OCI-LY3 (cell line): ENCODE results near the gene ATP8B4.

Source experiments
- H2AFZ ChIP-seq: fragments of 200-600, 300-600 bp; shearing (Covaris generic); 2 replicates; pipeline ENCODE4 v1.6.0; 2014; ENCODE audit warnings: antibody characterized with exemption, low read depth, low read length
- H3K27ac ChIP-seq: fragments of 200-600, 300-600 bp; sonication (generic); 2 replicates; pipeline ENCODE4 v1.5.1; 2014; ENCODE audit warnings: mild to moderate bottlenecking, low read length, moderate library complexity, mixed read lengths
- H3K27me3 ChIP-seq: fragments of 200-600, 300-600 bp; sonication (generic); 2 replicates; pipeline ENCODE4 v1.6.1; 2014; ENCODE audit warnings: low read depth, low read length, mixed read lengths
- H3K36me3 ChIP-seq: fragments of 200-600, 300-600 bp; sonication (generic); replicated peaks from 2 replicates; pipeline ENCODE3; 2014; ENCODE audit warnings: low read depth, low read length, mixed read lengths
- H3K4me1 ChIP-seq: fragments of 300-600, 200-600 bp; sonication (generic); 2 replicates; pipeline ENCODE4 v1.6.1; 2014; ENCODE audit warnings: low read length, mixed read lengths
- H3K4me2 ChIP-seq: fragments of 200-600, 300-600 bp; sonication (generic); 2 replicates; pipeline ENCODE4 v1.6.1; 2014; ENCODE audit warnings: low read length, mixed read lengths
- H3K4me3 ChIP-seq: fragments of 300-600, 200-600 bp; sonication (generic); 2 replicates; pipeline ENCODE4 v1.5.1; 2014; ENCODE audit warnings: antibody characterized with exemption, mild to moderate bottlenecking, low read length, moderate library complexity
- H3K79me2 ChIP-seq: fragments of 300-600, 200-600 bp; shearing (Covaris generic); 2 replicates; pipeline ENCODE4 v1.6.1; 2014; ENCODE audit warnings: mild to moderate bottlenecking, low read length, mixed read lengths
- H3K9ac ChIP-seq: fragments of 300-600, 200-600 bp; shearing (Covaris generic); 2 replicates; pipeline ENCODE4 v1.6.0; 2014; ENCODE audit warnings: mild to moderate bottlenecking, low read length, moderate library complexity
- H3K9me3 ChIP-seq: fragments of 200-600, 300-600 bp; shearing (Covaris generic); 2 replicates; pipeline ENCODE4 v1.6.1; 2014; ENCODE audit warnings: low read length, mixed read lengths; ENCODE audit not compliant: insufficient read depth
- H4K20me1 ChIP-seq: fragments of 200-600, 300-600 bp; sonication (generic); 2 replicates; pipeline ENCODE4 v1.6.1; 2016; ENCODE audit warnings: low read length, mixed read lengths; ENCODE audit not compliant: insufficient read depth
- CTCF ChIP-seq: fragments of 200-600, 300-600 bp; sonication (generic); IDR thresholded peaks from 2 replicates; pipeline ENCODE4 v1.5.1; 2014; ENCODE audit warnings: antibody characterized with exemption, low read length, low read depth
- EZH2phosphoT487 ChIP-seq: fragments of 200-600 bp; shearing (Covaris generic); IDR thresholded peaks from 2 replicates; pipeline ENCODE4 v1.6.1; 2018; ENCODE audit warnings: antibody characterized with exemption, mixed run types, low read depth

ATP8B4 gene

GRCh38 chr15:49901996-49902684, 216.9 kb downstream of the ATP8B4 start:
- TF ChIP-seq EZH2phosphoT487 (no peak), CTCF (no peak)
- no peaks in the 10 kb centered on the region for H4K20me1 ChIP-seq
- H3K79me2 ChIP-seq: no peaks in the 10 kb centered on the region
- H3K27ac ChIP-seq: no peak overlapping the region
- no peaks in the 10 kb centered on the region for H3K9me3 ChIP-seq
- H3K4me2 ChIP-seq: no peak overlapping the region; the same call in 1 of the 2 replicates
- H3K36me3 ChIP-seq: no peaks in the 10 kb centered on the region
- no peak overlapping the region for H3K4me3 ChIP-seq
- peaks cover 11% of the 10 kb centered on the region for H3K4me1 ChIP-seq
- no peak overlapping the region for H2AFZ ChIP-seq
- H3K9ac ChIP-seq: no peak overlapping the region
- no peaks in the 10 kb centered on the region for H3K27me3 ChIP-seq

GRCh38 chr15:49901321-49901720, 217.7 kb downstream of the ATP8B4 start:
- no peak for TF ChIP-seq CTCF
- no peak for TF ChIP-seq EZH2phosphoT487
- Histone ChIP-seq H3K36me3 (no peaks in the 10 kb centered on the region), H2AFZ (no peak overlapping the region), H3K9ac (no peak overlapping the region), H4K20me1 (no peaks in the 10 kb centered on the region), H3K79me2 (no peaks in the 10 kb centered on the region), H3K4me1 (peaks cover 11% of the 10 kb centered on the region), H3K4me2 (no peak overlapping the region), H3K9me3 (no peaks in the 10 kb centered on the region), H3K27me3 (no peaks in the 10 kb centered on the region), H3K4me3 (no peak overlapping the region), H3K27ac (no peak overlapping the region)

- Histone ChIP-seq H3K27ac (no peak overlapping the region), H3K36me3 (no peaks in the 10 kb centered on the region), H3K9ac (no peak overlapping the region), H3K79me2 (no peaks in the 10 kb centered on the region), H4K20me1 (no peaks in the 10 kb centered on the region), H3K4me3 (no peak overlapping the region), H3K9me3 (no peaks in the 10 kb centered on the region), H3K4me1 (peaks cover 11% of the 10 kb centered on the region), H3K4me2 (no peak overlapping the region), H2AFZ (no peak overlapping the region), H3K27me3 (no peaks in the 10 kb centered on the region)
- TF ChIP-seq EZH2phosphoT487 (no peak), CTCF (no peak)
Measured at GRCh38 chr15:49900903-49901235, 218.2 kb downstream of the ATP8B4 start.

- Histone ChIP-seq H2AFZ (no peak overlapping the region), H3K4me1 (peaks cover 11% of the 10 kb centered on the region), H3K79me2 (no peaks in the 10 kb centered on the region), H3K27ac (no peak overlapping the region), H3K9ac (no peak overlapping the region), H3K27me3 (no peaks in the 10 kb centered on the region), H3K36me3 (no peaks in the 10 kb centered on the region), H3K4me3 (no peak overlapping the region), H3K4me2 (no peak overlapping the region), H4K20me1 (no peaks in the 10 kb centered on the region), H3K9me3 (no peaks in the 10 kb centered on the region)
- TF ChIP-seq EZH2phosphoT487: no peak
- no peak for TF ChIP-seq CTCF
Measured at GRCh38 chr15:49900006-49900902, 218.8 kb downstream of the ATP8B4 start.
